Cerebellar cortex (tissue), 1 donor: ENCODE data around the gene NPTX2.
A peak's percentile ranks its signal among the peaks of the same experiment; 100 is the strongest.
"Not testable (repeated sequence)": the region's sequence is repeated elsewhere in the genome, so short reads cannot be mapped to it uniquely, and the experiment has no call there.

Experiments
- DNase-seq: peaks from one replicate; pipeline ENCODE4 v3.0.0-alpha.2; 2015; ENCODE audit warnings: low spot score

Gene NPTX2, protein sequence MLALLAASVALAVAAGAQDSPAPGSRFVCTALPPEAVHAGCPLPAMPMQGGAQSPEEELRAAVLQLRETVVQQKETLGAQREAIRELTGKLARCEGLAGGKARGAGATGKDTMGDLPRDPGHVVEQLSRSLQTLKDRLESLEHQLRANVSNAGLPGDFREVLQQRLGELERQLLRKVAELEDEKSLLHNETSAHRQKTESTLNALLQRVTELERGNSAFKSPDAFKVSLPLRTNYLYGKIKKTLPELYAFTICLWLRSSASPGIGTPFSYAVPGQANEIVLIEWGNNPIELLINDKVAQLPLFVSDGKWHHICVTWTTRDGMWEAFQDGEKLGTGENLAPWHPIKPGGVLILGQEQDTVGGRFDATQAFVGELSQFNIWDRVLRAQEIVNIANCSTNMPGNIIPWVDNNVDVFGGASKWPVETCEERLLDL

DNA sequence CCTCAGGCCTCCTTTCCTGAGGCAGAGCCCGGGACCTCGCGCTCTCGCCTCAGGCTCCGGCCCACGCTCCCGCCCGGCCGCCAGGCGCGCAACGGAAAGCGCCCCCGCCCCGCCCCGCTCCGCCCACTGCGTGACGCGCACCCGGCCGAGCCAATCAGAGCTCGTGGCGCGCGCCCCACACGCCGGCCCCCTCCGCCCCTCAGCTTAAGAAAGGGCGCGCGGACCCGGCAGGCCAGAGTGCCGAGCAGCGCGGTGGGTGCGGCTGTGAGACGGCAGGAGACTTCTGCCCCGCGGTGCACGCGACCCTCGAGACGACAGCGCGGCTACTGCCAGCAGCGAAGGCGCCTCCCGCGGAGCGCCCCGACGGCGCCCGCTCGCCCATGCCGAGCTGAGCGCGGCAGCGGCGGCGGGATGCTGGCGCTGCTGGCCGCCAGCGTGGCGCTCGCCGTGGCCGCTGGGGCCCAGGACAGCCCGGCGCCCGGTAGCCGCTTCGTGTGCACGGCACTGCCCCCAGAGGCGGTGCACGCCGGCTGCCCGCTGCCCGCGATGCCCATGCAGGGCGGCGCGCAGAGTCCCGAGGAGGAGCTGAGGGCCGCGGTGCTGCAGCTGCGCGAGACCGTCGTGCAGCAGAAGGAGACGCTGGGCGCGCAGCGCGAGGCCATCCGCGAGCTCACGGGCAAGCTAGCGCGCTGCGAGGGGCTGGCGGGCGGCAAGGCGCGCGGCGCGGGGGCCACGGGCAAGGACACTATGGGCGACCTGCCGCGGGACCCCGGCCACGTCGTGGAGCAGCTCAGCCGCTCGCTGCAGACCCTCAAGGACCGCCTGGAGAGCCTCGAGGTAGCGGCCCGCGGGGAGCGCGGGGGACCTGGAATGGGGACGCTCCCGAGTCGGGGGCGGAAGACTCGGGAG is at the start of gene NPTX2:
Gene NPTX2 (plus strand): TSS at position 235 of the 909 bp plus-strand sequence. CDS start 177 bp downstream, at position 412.
- peak; percentile 7 for DNase-seq

DNA sequence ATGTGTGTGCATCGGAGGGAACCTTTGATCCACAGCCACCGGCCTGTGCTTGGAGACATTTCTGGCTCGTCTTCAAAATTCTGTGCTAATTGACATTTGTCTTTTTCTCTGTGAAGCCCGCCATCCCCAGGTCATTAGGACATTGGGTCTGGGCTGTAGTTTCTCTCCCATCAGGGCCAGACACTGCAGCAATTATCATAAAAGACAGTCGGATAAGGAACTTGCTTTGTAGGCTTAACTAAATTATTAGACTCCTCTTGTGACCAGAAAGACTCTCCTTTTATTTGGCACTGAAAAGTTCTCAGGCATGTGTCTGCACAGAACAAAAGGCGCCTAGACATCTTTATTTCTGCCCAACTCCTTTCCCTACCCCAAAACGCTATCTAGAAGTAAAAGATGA is 49.1 kb upstream of the NPTX2 start:
- DNase-seq = no peak

DNA sequence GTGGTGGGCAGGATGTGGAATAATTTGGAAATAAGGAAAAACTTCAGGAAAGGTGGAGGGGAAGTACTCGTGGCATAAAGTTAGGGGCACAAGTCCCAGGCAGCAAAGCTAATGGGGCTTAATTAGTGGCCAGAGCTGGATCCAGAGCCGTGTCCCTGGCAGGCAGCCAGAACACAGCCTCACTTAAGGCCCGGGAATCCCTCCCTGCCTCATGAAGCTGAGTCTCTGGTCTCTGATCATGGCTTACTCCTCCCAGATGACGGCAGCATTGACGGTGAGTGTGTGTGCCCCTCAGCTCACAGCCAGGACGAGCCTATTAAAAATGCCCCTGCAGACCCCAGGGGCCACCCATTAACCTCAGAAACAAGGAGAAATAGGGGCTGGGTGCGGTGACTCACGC is 48.2 kb upstream of the NPTX2 start:
- no peak for DNase-seq

DNA sequence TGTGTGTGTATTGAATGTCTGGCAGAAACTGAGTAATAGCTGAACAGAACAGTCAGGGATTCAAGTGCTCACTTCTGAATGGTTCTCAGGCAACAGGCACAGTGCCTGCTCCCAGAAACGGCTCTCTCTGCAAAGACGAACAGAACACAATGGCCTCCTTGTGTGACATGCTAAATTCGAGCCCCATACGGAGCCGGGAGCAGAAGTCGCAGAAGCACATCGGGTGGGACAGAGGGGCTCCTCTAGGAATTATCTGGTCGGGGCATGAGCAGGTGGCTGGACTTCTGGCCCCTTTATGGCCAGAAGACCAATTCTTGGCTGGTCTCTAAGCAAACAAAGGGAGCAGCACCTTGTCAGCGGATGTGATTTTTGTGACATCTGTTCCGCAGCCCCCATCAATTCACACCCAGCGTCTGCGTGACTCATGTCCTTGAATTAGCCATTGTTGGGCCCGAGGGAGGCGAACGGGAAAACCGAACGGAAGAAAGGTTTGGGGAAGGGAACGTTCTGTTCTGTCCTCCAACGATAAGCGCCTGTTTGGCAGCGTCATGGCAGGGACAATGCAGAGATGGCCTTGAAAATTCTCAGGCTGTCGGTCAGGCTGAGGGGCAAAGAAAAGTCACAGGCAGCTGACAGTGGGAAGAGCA is 47.3 kb upstream of the NPTX2 start:
- peak; percentile 19 for DNase-seq

DNA sequence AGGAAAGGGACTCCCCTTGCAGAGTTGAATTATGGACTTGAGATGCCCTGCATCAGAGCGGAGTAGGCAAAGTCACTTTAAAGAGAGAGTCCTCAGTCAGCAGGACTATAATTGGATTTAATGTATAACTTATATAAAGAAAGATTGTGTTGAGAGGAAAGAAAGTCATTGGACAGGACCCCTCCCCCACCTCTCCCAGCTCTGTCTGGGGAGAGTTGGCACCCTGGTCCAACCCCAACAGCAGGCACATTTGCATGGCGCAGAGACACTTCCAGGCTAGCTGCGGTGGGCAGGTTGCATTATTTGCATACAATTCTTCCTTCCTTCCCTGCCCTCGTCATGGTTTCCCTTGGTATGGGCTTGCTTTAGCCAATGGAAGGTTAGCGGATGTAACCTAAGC is 46.1 kb upstream of the NPTX2 start:
- DNase-seq = no peak

DNA sequence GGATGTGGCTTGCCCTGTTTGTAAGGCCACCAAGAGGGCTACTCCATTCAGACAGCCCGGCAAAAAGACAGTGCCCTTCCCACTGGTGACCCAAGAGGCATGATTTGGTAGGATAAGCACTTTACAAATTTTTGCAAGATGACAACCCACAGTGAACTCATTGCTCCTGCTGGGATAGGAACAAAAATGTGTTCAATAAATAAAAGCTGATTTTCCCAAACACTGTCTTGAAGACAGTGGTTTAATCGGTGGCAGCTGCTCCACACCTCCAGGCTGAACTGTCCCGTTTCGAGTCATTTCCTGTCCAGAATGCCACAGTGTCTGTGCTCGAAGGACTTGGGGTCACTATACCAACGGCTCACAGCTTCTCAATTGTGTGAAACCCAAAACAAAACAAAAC is 45.1 kb upstream of the NPTX2 start:
- DNase-seq = no peak

DNA sequence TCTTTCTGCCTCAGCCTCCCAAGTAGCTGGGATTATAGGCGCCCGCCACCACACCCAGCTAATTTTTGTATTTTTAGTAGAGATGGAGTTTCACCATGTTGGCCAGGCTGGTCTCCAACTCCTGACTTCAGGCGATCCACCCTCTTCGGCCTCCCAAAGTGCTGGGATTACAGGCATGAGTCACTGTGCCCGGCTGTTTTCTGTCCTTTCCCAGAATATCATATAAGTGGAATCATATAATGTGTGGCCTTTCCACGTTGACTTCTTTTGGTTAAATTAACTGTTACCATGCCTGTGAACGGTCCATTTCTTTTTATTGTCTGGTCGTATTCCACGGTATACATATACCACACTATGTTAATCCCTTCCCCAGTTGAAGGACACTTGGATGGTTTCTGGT is 44.4 kb upstream of the NPTX2 start:
- DNase-seq = not testable (repeated sequence)

DNA sequence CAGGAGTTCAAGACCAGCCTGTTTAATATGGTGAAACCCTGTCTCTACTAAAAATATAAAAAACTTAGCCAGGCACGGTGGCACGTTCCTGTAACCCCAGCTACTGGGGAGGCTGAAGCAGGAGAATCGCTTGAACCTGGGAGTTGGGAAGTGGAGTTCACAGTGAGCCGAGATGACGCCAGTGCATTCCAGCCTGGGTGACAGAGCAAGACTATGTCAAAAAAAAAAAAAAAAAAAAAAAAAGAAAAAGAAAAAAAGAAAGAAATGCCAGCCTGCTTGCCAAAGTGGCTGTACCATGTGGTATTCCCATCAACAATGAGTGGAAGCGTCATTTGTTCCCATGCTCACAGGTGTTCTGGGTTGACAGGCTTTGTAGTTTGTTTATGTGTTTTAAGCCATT is 43.3 kb upstream of the NPTX2 start:
- DNase-seq = no peak

DNA sequence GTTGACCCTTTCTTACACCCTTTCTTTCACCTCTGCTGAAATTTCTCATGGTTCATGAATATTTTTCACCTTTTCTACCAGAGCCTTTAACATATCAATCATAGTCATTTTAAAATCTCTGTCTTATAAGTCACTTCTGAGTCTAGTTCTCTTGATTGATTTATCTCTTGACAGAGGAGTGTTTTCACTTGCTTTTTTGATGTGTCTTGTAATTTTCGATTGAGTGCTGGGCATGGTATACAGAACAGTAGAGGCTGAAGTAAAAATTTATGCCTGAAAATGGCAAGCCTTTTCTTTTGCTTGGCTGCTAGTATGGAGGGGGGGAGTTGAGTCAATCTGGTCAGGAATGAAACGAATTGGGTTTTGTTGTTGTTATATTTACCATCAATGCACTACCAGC is 41.2 kb upstream of the NPTX2 start:
- DNase-seq = no peak

DNA sequence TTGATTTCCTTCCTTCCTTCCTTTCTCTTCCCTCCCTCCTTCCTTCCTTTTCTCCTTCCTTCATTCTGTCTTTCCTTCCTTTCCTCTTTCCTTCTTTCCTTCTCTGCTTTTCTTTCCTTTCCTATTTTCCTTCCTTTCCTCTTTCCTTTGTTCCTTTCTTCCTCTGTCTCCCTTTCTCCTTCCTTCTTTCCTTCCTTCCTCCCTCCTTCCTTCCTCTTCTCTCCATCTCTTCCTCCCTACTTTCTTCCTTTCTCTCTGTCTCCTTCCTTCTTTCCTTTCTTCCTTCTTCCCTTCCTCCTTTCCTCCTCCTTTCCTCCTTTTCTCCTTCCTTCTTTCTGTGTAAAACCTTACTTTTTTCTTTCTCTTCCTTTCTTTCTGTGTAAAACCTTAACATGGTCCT is 32.3 kb upstream of the NPTX2 start:
- DNase-seq = no peak

DNA sequence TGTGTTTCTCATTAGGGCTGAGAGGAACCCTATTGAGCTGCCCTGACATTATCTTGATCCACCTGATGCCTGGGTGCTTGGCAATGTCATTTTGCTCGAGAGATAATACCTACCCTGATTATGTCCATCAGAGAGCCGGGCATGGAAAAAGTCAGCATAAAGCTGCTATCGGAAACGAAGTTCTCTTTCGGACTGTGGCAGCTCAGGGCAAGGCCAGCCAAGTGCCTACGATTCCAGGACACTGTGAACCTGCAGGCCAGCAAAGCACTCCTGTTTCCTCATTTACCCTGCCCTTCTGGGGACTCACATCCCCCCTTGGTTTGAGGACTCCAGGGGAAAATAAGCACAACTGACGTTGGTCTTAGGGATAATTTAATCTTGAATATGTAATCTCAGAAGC is 25.2 kb upstream of the NPTX2 start:
- no peak for DNase-seq

DNA sequence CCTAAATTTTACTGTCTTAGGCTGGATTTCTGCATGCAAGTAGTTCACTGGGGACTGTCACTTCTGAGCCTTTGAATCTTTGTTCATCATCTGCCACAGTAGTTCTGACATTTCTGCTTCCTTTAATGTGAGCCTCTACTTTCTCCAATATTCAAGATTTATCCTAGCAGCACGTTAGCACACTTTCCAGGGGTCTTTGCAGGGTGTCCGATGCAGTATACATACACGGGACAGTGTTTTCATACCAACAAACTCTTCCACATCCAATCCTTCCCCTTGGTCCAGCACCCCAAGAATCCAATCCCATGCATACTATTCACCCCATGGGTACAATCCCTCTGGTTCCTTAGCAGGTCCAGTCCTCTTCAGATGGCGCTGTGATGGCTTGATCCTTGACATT is 22.7 kb upstream of the NPTX2 start:
- DNase-seq = no peak

DNA sequence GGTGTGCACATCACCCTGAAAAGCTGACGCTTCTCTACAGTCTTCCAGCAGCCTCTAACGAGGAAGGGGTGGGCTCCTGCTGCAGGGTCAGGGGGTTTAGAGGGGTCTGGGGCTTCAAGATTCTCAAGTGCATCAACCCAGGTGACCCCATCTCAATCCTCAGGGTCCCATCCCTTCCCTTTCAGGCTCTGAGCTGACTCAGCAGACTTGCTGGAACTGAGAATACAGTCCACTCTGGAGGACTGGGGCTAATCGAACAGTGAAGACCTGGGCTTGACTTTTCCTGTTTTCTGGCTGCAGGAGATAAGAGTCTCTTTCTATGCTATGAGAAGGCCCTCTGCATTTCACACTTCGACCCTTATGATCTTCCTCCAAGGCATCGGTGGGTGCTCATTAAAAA is 22.3 kb upstream of the NPTX2 start:
- DNase-seq = no peak

DNA sequence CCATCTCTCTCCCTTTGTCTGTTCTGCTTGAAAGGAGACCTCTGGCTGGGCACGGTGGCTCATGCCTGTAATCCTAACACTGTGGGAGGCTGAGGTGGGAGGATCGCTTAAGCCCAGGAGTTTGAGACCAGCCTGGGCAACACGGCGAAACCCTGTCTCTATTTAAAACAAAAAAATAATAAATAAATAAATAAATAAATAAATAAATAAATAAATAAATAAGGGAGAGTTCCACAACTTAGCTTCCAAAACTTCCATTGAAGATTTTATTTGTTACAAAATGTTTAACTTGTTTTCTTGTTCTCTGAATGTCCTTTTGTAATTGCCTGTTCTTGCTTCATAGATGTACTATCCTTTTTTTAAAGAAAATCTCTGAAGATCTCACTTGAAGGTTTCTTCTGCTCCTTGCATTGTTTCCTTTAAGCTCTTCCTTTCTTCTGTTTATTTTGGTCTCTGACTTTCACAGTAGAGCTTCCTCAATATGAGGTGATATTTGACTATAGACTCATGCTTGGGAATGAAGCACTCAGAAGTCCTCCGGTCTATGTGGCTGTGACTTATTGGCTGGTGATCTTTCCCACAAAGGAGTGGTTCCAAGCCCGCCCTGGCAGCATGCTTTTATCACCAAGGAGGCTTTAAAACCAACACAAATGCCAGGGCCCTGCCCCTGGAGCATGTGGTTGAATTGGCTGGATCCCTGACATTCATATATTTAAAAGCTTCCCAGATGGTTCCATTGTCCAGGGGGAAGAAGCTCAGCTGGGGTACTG is 18.1 kb upstream of the NPTX2 start:
- DNase-seq = no peak

DNA sequence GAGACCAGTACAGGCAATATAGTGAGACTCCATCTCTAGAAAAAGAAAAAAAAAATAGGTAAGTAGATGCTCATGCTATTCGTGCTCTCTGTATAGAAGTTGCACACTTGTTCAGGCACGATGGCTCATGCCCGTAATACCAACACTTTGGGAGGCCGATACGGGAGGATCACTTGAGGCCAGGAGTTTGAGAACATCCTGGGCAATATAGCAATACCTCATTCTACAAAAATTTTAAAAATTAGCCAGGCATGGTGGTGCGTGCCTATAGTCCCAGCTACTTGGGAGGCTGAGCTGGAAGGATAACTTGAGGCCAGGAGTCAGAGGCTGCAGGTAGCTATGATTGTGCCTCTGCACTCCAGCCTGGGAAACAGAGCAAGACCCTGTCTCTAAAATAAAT is 17.2 kb upstream of the NPTX2 start:
- DNase-seq = no peak

DNA sequence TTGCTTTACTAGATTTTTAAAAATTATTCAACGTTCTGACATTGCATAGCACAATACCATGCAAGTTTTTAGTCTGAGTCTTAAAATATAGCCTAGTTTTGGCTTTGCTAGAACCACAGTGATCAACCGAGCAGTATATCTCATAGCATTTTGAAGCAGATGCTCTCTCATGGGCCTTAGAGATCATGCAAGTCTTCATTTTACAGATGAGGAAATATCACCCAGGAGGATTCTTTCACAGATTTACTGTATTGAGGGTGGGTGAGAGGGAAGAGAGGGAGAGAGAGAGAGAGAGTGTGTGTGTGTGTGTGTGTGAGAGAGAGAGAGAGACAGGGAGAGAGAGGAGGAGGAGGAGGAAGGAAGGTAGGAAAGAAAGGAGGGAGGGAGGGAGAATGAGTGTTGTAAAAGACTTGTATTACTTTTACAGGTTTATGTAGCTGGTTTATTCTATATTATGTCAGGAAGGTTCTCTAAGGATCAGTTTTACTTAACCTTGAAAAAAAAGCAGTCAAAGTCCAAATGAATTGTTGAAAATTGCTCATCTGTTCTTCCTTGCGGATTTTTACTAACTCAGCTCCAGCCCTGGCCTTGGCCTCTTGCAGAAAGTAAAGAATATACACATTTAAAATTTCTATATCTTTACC is 14.2 kb upstream of the NPTX2 start:
- DNase-seq = no peak

DNA sequence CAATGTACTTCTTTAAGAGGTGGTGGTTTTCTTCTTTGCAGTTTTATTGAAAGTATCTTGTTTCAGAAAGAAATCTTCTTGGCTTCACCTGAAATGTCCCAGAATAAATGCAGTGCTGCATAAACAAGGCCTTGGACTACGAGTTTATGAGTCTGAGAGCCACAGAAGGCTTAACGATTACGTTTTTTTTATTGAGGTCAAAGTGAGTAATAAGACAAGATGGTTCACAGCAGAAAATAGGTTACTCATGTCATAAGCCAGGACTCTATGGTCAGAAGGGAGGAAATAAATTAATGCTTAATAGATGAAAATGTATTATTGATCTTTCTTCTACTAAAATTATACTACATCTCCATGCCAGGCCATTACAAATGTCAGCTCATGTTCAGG is 13.7 kb upstream of the NPTX2 start:
- no peak for DNase-seq

DNA sequence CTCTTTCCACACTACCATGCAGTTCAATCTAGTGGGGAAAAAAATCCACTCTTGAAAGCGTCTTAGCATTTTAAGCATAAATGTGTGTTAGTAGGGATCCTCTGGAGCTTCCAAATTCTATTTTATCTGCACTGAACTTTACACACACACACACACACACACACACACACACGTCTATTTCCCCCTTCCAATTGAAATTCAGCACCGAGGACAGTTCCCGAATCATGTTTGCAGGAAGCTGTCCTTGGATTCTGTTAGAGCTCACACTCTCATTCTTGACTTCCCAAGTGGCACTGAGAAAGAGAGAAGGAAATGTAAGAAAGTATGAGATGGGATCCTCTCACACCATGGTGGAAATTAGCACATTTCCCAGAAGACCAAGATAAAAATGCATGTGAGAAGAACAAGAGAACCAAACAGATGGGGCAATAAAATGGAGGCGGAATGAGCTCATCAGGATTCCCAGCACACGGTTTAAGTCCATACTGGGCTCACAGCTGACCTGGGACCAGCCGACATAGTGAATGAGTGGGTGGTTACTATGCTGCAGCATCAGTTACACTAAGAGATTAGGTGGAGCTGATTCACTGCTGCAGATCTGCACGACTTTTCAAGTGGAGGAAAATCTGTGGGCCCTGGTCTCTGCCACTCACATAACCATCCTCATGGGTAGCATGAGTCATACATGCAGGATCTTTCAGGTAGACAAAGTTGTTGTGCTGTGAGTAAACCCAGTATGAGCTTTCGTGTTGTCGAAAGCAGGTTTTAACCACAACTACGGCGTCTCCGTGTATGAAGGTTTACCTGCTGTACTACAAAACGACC is 3.3 kb upstream of the NPTX2 start:
- no peak for DNase-seq

DNA sequence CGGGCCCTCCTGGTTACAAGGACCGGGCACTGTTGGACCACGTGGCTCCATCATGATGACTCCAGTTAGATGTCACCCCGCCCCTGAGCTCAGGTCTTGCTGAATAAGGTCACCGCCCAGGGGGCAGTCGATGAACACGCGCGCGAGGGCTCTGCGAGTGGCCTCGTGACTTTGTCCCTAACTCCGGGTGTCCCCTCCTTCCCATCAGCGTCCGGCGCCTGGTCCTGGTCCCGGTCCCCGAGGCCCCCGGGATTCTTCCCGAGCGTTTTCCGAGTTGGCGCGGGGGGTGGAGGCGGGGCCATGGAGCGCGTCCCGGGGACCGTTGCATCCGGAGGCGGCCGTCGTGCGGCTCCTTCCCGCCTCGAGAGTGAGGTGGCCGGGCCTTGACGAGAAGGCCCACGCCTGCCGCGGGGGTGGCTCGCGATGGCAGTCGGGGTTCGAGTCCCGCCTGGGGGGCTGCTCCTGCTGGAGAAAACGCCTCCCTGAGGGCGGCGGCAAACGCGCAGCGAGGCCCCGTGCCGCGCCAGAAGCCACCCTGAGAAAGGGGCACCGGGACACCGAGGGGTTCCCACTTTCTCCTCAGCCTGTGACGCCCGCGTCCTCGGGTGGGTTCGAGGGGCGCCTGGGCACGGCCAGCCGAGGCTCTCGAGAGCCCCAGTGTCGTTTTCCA is 569 bp upstream of the NPTX2 start:
- no peak for DNase-seq

DNA sequence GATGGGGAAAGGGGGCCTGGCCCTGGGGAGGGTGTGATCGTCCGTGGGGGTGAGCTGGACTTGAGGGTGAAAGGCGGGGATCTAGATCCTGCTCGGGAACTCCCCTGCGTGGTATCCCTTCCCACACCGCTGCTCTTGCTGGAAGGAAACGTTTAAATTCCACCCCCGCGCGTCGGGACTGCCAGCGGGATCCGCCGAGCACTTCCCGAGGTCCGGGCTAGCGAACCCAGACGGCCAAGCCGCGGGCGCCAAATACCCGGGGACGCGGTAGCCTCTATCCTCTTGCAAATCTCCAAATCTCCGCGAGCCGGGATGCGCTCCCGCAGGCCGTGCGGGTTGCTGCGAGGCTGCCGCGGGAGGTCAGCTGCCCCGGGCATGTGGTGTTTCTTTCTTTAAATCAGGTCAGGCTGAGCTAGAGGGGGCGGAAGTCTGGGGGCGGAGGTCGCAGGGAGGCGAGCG is 904 bp downstream of the NPTX2 start:
- DNase-seq = no peak
